H9 (cell line): Measurements from ENCODE around the gene CDC42EP5. TPM values are rescaled to one million over a fixed set of nuclear protein-coding genes. Genes with fewer than 3 reads are reported as not detected.

ENCODE experiments used
- DNase-seq: peaks from one replicate; pipeline ENCODE4 v3.0.0-alpha.2; 2017
- H2AFZ ChIP-seq: one replicate; pipeline ENCODE4 v1.6.1; 2013; ENCODE audit warnings: mild to moderate bottlenecking, low read length, control low read depth, moderate library complexity
- H2AK5ac ChIP-seq: 2 replicates; pipeline ENCODE4 v1.6.1; 2013; ENCODE audit warnings: low read length, control low read depth, mixed read lengths; ENCODE audit not compliant: insufficient read length
- H2BK120ac ChIP-seq: one replicate; pipeline ENCODE4 v1.6.1; 2013; ENCODE audit warnings: low read depth, mild to moderate bottlenecking, low read length, control low read depth, inconsistent platforms; ENCODE audit not compliant: poor library complexity, severe bottlenecking
- H2BK12ac ChIP-seq: 2 replicates; pipeline ENCODE4 v1.6.1; 2013; ENCODE audit warnings: low read length, control low read depth, mixed read lengths, low read depth; ENCODE audit not compliant: insufficient read length
- H2BK15ac ChIP-seq: 2 replicates; pipeline ENCODE4 v1.6.1; 2013; ENCODE audit warnings: low read depth, low read length, control low read depth
- H2BK20ac ChIP-seq: one replicate; pipeline ENCODE4 v1.6.1; 2013; ENCODE audit warnings: low read depth, mild to moderate bottlenecking, low read length, control low read depth, inconsistent platforms; ENCODE audit not compliant: poor library complexity, severe bottlenecking
- H2BK5ac ChIP-seq: 2 replicates; pipeline ENCODE4 v1.6.1; 2013; ENCODE audit warnings: low read length, control low read depth, mixed read lengths; ENCODE audit not compliant: insufficient read length
- H3K14ac ChIP-seq: 2 replicates; pipeline ENCODE4 v1.6.1; 2013; ENCODE audit warnings: low read length, control low read depth; ENCODE audit not compliant: insufficient read depth
- H3K18ac ChIP-seq: 2 replicates; pipeline ENCODE4 v1.6.1; 2013; ENCODE audit warnings: low read depth, mild to moderate bottlenecking, mixed read lengths, low read length, control low read depth; ENCODE audit not compliant: insufficient read length
- H3K23ac ChIP-seq: 2 replicates; pipeline ENCODE4 v1.6.1; 2013; ENCODE audit warnings: low read length, control low read depth, mixed read lengths, low read depth; ENCODE audit not compliant: insufficient read length
- H3K23me2 ChIP-seq: 2 replicates; pipeline ENCODE4 v1.6.1; 2013; ENCODE audit warnings: low read depth, mild to moderate bottlenecking, mixed read lengths, low read length, control low read depth; ENCODE audit not compliant: insufficient read length, poor library complexity, severe bottlenecking
- H3K27ac ChIP-seq: 2 replicates; pipeline ENCODE4 v1.5.1; 2013; ENCODE audit warnings: low read length, control low read depth, mixed read lengths, low read depth; ENCODE audit not compliant: insufficient read length
- H3K27me3 ChIP-seq: 2 replicates; pipeline ENCODE4 v1.6.1; 2013; ENCODE audit warnings: low read length, control low read depth, inconsistent platforms; ENCODE audit not compliant: insufficient read depth
- H3K4ac ChIP-seq: 2 replicates; pipeline ENCODE4 v1.6.1; 2013; ENCODE audit warnings: low read depth, mild to moderate bottlenecking, control low read depth, inconsistent platforms, low read length, moderate library complexity
- H3K4me1 ChIP-seq: 2 replicates; pipeline ENCODE4 v1.6.1; 2013; ENCODE audit warnings: low read length, control low read depth, inconsistent platforms; ENCODE audit not compliant: insufficient read depth
- H3K4me2 ChIP-seq: 2 replicates; pipeline ENCODE4 v1.6.1; 2013; ENCODE audit warnings: low read length, control low read depth, mixed read lengths; ENCODE audit not compliant: insufficient read length, insufficient read depth
- H3K56ac ChIP-seq: 2 replicates; pipeline ENCODE4 v1.6.1; 2013; ENCODE audit warnings: low read depth, mild to moderate bottlenecking, mixed read lengths, low read length, control low read depth; ENCODE audit not compliant: insufficient read length
- H3K79me1 ChIP-seq: 2 replicates; pipeline ENCODE4 v1.6.1; 2013; ENCODE audit warnings: low read depth, mild to moderate bottlenecking, moderate library complexity, low read length, control low read depth, inconsistent platforms; ENCODE audit not compliant: insufficient read depth, poor library complexity, severe bottlenecking
- H3K79me2 ChIP-seq: 2 replicates; pipeline ENCODE4 v1.6.1; 2013; ENCODE audit warnings: low read length, control low read depth, inconsistent platforms; ENCODE audit not compliant: insufficient read depth
- H3K9ac ChIP-seq: 2 replicates; pipeline ENCODE4 v1.6.1; 2013; ENCODE audit warnings: low read length, control low read depth, mixed read lengths; ENCODE audit not compliant: insufficient read length; ENCODE audit errors: extremely low read depth
- H3K9me3 ChIP-seq: one replicate; pipeline ENCODE4 v1.6.1; 2013; ENCODE audit warnings: low read depth, low read length, inconsistent platforms; ENCODE audit not compliant: control insufficient read depth
- H3T11ph ChIP-seq: one replicate; pipeline ENCODE4 v1.6.1; 2013; ENCODE audit warnings: mild to moderate bottlenecking, low read length, control low read depth, inconsistent platforms
- H4K20me1 ChIP-seq: one replicate; pipeline ENCODE4 v1.6.1; 2013; ENCODE audit not compliant: control insufficient read depth, insufficient read length, insufficient read depth
- H4K5ac ChIP-seq: 2 replicates; pipeline ENCODE4 v1.6.1; 2013; ENCODE audit warnings: low read depth, mild to moderate bottlenecking, mixed read lengths, low read length, control low read depth; ENCODE audit not compliant: insufficient read length
- H4K8ac ChIP-seq: replicated peaks from 2 replicates; pipeline ENCODE4 v1.6.1; 2013; ENCODE audit warnings: low read length, control low read depth, mixed read lengths, low read depth; ENCODE audit not compliant: insufficient read length
- H4K91ac ChIP-seq: 2 replicates; pipeline ENCODE4 v1.6.1; 2013; ENCODE audit warnings: low read depth, mild to moderate bottlenecking, moderate library complexity, mixed read lengths, low read length, control low read depth; ENCODE audit not compliant: insufficient read length
- H3K27ac Mint-ChIP-seq, 3 experiments: 2 replicates in 2 of 3; 3 replicates in 1 of 3; pipeline ENCODE4 v1.8.0; 2020 to 2021; ENCODE audit warnings: mixed read lengths in 3 of 3, mild to moderate bottlenecking in 1 of 3, moderate library complexity in 1 of 3
- H3K27me3 Mint-ChIP-seq: 2 replicates; pipeline ENCODE4 v1.8.0; 2021; ENCODE audit warnings: low read depth, mild to moderate bottlenecking, moderate library complexity, mixed read lengths
- H3K36me3 Mint-ChIP-seq, 3 experiments: 2 replicates in 2 of 3; 3 replicates in 1 of 3; pipeline ENCODE4 v1.8.0; 2020 to 2021; ENCODE audit warnings: low read depth in 3 of 3, mixed read lengths in 3 of 3; ENCODE audit not compliant: insufficient read depth in 1 of 3
- H3K4me1 Mint-ChIP-seq, 2 experiments: 2 replicates each; pipeline ENCODE4 v1.8.0; 2020; ENCODE audit warnings: mixed read lengths in 2 of 2
- H3K4me3 Mint-ChIP-seq, 2 experiments: 2 replicates in 1 of 2; 3 replicates in 1 of 2; pipeline ENCODE4 v1.8.0; 2020 to 2021; ENCODE audit warnings: mild to moderate bottlenecking in 2 of 2, mixed read lengths in 2 of 2, moderate library complexity in 1 of 2
- H3K9me3 Mint-ChIP-seq, 2 experiments: 2 replicates in 1 of 2; 3 replicates in 1 of 2; pipeline ENCODE4 v1.8.0; 2020; ENCODE audit warnings: mild to moderate bottlenecking in 2 of 2, mixed read lengths in 2 of 2, moderate library complexity in 1 of 2
- CTCF ChIP-seq: fragments of 200-600 bp; sonication (generic); conservative IDR thresholded peaks from 3 replicates; pipeline ENCODE4 v1.8.0; 2021; ENCODE audit warnings: antibody characterized with exemption, mild to moderate bottlenecking
- WGBS: extraction: QIAGEN DNeasy Blood & Tissue Kit; methylation state at CpG from one replicate; pipeline ENCODE4 v1.1.7; 2013; ENCODE audit warnings: missing lambda C conversion rate, low lambda C conversion rate, mixed read lengths; ENCODE audit not compliant: insufficient read length; ENCODE audit errors: extremely low coverage; 5-methylcytosine and 5-hydroxymethylcytosine counted together
- total RNA-seq: library from RNA; stranded (reverse); gene quantifications from 2 replicates; pipeline ENCODE4 v1.2.1, GENCODE V29; 2021

CDC42EP5 gene
- total RNA-seq, 1 experiment from 2014 or later, result 1.6 TPM

GRCh38 chr19:54518844-54519243 lies 45.7 kb upstream of the CDC42EP5 start:
- H2BK12ac ChIP-seq, result no peak overlapping the region
- TF ChIP-seq CTCF, result no peak
- peaks cover 6 to 49% (median 19%) of the 10 kb centered on the region in 3 experiments; a peak in 6 of 7 replicates for H3K36me3 Mint-ChIP-seq
- no peaks in the 10 kb centered on the region for H3K79me1 ChIP-seq
- peaks cover 6% of the 10 kb centered on the region for H3K27me3 Mint-ChIP-seq
- H3K18ac ChIP-seq, result no peak overlapping the region
- H3K4ac ChIP-seq, result no peak overlapping the region
- no peak overlapping the region for H3T11ph ChIP-seq
- DNase-seq, result no peak
- H3K14ac ChIP-seq, result no peak overlapping the region
- no peaks in the 10 kb centered on the region for H3K27me3 ChIP-seq
- no peak overlapping the region for H2AK5ac ChIP-seq
- no peak overlapping the region for H2AFZ ChIP-seq
- H2BK120ac ChIP-seq, result no peak overlapping the region
- no peaks in the 10 kb centered on the region for H3K4me1 Mint-ChIP-seq
- H3K9ac ChIP-seq, result no peak overlapping the region
- no peaks in the 10 kb centered on the region for H3K4me1 ChIP-seq
- no peak overlapping the region for H3K27ac ChIP-seq
- H3K9me3 ChIP-seq, result peaks cover 75% of the 10 kb centered on the region
- no CpG with 5 or more reads among the region's 5 CpGs for WGBS
- no peaks in the 10 kb centered on the region for H3K79me2 ChIP-seq
- no peaks in the 10 kb centered on the region for H4K20me1 ChIP-seq
- peaks cover 94 to 98% of the 10 kb centered on the region in 2 experiments for H3K9me3 Mint-ChIP-seq
- no peak overlapping the region for H2BK5ac ChIP-seq
- no peak overlapping the region for H3K23ac ChIP-seq
- no peaks in the 10 kb centered on the region for H3K23me2 ChIP-seq
- no peak overlapping the region for H2BK20ac ChIP-seq
- H3K4me2 ChIP-seq, result no peak overlapping the region
- no peak overlapping the region for H4K91ac ChIP-seq
- no peak overlapping the region for H3K56ac ChIP-seq
- H3K27ac Mint-ChIP-seq, result no peak overlapping the region
- H2BK15ac ChIP-seq, result no peak overlapping the region
- H4K5ac ChIP-seq, result no peak overlapping the region
- H3K4me3 Mint-ChIP-seq, result no peak overlapping the region; a peak in 1 of 5 replicates
- H4K8ac ChIP-seq, result no peak overlapping the region
